Right kidney (tissue), 9 donors: ENCODE data around the gene MYCBP2.
"Not testable (repeated sequence)": the region's sequence is repeated elsewhere in the genome, so short reads cannot be mapped to it uniquely, and the experiment has no call there.

Experiments
- DNase-seq: peaks from one replicate; pipeline ENCODE4 v3.0.0-alpha.2; 2016
- long read RNA-seq, 8 donors: transcript quantifications; one replicate each; lab custom pipeline, GENCODE V29; 2026

MYCBP2 gene, protein sequence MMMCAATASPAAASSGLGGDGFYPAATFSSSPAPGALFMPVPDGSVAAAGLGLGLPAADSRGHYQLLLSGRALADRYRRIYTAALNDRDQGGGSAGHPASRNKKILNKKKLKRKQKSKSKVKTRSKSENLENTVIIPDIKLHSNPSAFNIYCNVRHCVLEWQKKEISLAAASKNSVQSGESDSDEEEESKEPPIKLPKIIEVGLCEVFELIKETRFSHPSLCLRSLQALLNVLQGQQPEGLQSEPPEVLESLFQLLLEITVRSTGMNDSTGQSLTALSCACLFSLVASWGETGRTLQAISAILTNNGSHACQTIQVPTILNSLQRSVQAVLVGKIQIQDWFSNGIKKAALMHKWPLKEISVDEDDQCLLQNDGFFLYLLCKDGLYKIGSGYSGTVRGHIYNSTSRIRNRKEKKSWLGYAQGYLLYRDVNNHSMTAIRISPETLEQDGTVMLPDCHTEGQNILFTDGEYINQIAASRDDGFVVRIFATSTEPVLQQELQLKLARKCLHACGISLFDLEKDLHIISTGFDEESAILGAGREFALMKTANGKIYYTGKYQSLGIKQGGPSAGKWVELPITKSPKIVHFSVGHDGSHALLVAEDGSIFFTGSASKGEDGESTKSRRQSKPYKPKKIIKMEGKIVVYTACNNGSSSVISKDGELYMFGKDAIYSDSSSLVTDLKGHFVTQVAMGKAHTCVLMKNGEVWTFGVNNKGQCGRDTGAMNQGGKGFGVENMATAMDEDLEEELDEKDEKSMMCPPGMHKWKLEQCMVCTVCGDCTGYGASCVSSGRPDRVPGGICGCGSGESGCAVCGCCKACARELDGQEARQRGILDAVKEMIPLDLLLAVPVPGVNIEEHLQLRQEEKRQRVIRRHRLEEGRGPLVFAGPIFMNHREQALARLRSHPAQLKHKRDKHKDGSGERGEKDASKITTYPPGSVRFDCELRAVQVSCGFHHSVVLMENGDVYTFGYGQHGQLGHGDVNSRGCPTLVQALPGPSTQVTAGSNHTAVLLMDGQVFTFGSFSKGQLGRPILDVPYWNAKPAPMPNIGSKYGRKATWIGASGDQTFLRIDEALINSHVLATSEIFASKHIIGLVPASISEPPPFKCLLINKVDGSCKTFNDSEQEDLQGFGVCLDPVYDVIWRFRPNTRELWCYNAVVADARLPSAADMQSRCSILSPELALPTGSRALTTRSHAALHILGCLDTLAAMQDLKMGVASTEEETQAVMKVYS (N-terminal part only)
- long read RNA-seq, donor 1, partial matches to known transcripts, result 5 of 5 reads
- long read RNA-seq, donor 1, other reads (novel, unspliced or antisense), result 0 of 5 reads
- long read RNA-seq, donor 2, result 0 reads
- long read RNA-seq, donor 3, result 0 reads
- long read RNA-seq, donor 4, partial matches to known transcripts, result 26 of 26 reads
- long read RNA-seq, donor 4, other reads (novel, unspliced or antisense), result 0 of 26 reads
- long read RNA-seq, donor 5, partial matches to known transcripts, result 7 of 7 reads
- long read RNA-seq, donor 5, other reads (novel, unspliced or antisense), result 0 of 7 reads
- long read RNA-seq, donor 6, result 0 reads
- long read RNA-seq, donor 7, partial matches to known transcripts, result 8 of 8 reads
- long read RNA-seq, donor 7, other reads (novel, unspliced or antisense), result 0 of 8 reads
- long read RNA-seq, donor 8, partial matches to known transcripts, result 5 of 5 reads
- long read RNA-seq, donor 8, other reads (novel, unspliced or antisense), result 0 of 5 reads

DNA sequence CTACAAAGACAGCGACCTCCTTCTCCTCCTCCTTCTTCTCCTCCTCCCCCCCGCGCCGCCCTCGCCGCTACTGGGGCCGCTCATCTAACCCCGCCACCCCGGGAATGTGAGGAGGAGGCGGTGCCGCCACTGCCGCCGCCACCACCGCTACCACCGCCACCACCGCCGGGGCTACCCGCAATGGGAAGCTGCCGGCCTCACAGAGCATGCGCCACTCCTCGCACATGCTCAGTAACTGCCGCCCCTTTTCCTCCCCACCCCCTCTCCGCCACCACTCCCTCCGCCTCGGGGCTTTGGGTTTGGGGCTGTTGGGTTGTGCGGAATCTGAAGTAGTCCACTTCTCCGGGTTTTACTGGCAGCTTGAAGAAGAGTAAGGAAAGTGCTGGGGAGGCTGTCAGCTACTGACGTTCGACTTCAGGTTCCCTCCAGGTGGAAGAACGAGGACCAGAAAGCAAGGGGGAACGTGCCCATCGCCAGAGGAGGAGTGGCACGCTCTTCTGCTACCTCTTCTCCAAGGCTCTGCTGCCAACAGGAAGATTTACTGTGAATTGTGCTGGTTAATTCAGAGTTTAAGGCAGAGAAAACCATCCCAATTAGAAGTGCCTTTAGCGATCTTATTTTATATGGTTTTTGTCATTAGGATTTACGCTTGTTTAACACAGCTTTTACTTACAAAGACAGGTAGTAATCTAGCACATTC, at the start of gene MYCBP2:
TSS of gene MYCBP2 (minus strand) at position 190 of the 700 bp plus-strand sequence. CDS start 319 bp downstream, outside the sequence.
- no peak for DNase-seq

DNA sequence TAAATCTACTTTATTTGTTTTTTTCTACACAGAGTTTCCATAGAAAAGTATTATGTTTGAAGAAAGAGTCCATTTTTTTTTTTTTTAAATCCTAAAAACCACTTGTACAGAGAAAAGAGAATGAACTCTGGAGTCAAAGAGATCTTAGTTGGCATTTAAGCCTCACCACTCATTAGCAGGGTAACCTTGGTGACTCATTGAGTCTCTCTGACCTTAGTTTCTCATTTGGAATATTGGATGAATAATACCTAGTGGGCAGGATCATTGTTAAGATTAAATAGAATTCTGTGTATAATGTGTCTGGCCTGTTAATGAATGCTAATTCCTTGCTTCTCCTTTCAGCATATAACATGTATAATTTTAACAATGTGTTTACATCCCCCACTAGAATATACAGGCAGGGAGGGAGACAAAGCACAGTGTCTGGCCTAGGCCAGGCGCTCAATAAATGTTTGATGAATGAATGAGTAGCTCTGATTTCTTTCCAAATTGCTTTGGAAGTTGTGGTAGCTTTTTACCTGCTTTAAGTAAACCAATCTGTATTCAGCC, 48.7 kb upstream of the MYCBP2 start:
- DNase-seq, result no peak

DNA sequence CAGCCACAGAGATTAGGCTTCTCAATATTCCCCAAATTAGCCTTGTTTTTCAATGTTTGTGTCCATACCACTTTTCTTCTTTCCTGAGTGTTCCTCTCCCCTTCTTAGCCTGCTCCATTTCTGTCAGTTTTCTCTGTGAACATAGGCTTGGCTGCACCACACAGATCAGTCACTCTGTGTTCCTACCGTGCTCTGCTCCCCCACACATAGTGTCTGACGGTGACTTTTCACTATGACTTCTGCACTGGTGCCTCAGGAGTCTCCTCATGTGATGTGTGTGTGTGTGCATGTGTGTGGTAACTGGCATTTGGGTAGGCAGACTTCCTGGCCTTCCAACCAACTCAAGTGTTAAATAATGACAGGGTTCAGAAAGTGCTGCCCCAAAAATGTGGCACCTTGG, 47.9 kb upstream of the MYCBP2 start:
- no peak for DNase-seq

DNA sequence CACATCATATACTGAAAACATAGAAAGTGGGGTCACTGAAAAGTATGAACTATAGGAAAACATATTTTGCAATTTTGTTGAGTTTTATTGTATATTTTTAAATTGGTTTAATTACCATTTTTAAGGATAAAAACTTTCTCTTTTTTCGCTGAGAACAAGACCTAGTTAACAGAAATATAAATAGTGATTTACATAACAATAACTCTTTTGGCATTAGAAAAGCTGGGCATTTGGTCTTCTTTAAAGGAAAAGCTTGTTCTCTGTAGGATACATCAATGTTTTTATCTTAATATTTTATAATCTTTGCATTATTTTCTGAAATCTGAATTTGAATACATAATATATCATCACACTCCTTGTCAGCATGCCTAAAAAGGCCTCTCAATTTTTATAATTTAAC, 47.4 kb upstream of the MYCBP2 start:
- no peak for DNase-seq

DNA sequence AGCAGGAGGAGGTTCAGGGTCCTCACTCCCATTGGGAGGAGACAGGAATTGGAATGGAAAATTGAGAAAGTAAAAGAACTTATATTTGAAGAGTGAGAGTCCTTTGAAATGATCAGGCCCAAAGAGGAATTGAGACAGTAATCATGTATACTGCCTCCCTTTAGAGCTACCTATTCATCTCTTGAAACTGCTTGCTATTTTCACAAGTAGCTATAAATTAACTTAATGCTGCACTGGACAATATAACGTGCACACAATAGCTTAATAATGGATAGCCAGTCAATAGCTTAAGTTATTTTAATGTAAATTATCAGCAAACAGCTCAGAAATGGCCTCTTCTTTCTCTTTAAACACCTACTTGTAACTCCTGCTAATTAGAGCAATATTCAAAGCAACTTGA, 46.6 kb upstream of the MYCBP2 start:
- no peak for DNase-seq

DNA sequence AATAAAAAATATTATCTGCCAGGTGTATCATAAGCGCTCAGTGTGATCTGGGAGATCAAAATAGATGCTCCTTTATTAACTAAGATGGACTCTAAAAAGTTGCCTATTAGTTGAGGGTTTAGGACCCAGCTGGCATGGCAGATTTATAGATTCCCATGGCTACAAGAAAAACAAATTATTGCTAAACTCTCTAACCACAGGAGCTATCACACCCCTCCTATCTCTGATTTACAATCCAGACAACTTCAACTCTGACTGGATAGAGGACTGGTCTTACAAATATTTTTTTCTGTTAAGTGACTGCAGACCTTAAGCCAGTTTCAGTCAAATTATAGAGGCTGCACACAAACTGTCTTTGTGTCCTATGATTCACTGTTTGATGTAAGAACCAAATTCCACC, 45.4 kb upstream of the MYCBP2 start:
- DNase-seq, result no peak

DNA sequence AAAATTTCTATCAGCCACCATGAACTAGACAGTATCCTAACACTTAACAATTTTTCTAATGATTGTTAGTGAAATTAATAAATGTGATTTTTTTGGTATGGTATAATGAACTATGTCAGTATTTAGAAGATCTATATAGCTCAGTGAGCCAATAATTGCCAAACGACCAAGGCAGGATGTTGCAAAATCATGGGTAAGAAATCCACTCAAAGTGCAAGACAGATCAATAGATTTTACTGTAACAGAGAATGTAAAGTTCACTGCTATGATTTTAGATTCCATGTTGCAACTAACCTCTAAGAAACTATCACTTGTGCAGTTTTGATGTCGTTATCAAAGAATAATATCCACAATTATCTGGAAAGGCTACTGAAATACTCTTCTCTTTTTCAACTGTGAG, 44.0 kb upstream of the MYCBP2 start:
- DNase-seq, result no peak

DNA sequence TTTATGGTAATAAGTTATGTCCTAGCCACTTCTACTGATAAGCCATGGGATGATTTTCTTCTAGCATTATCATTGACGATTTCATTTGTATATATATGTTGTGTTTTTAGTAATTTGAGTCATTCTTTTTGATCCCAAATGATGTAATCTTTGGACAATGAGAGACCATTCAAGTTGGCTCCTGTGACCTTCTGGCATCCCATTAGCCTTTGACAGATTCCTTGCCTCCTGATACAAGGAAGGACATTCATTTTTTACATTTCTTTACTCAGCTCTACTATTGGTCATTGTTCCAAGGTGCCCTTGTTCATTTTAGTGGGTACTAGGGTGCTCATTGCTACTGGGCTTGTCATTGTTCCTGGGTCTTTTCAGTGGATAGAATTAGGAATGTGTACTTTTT, 35.3 kb upstream of the MYCBP2 start:
- no peak for DNase-seq

DNA sequence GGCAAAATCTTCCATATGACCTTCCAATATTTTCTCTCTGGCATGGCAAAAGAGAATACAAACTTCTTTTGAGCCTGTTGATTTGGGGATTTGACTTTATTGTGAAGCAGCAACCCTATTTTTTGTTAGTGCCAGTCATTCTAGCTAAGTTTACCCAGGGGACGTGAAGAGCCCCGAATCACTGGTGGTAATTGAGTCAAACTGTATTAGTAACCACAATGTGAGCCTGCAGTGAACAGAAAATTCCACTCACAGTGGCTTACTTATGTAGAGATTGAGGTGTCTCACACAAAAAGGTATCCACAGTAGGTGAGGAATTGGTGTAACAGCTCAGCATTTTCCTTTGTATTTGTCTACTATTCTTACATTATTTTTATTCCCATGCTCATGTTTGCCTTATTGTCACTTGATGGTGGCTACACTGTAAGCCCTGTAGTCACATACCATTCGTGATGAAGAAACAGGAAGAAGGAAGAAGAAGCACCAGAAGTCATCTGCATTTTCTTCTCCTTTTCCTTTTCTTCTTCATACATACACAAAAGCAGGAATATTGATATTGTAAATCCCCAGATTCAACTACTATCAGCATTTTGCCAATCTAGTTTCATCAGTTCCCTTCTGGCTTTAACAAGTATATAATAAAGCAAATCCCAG, 33.3 kb upstream of the MYCBP2 start:
- no peak for DNase-seq

DNA sequence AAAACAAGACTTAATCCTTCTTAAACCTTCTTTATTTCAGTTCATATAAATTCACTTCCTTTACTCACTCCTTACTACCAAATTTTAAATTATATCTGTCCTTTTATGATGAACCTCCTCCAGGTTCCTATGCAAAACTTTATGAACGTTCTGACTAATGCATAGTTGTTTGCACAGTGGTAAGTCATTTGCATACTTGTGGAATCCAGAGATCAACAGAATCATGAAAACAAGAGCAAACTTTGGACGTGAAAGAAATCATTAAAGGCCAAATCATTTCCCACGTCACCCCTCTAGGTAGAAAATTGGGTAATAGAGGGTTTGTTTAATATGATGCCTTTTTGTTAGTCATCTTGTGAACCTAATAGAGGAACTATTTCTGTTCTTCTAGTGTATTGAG, 32.3 kb upstream of the MYCBP2 start:
- no peak for DNase-seq

DNA sequence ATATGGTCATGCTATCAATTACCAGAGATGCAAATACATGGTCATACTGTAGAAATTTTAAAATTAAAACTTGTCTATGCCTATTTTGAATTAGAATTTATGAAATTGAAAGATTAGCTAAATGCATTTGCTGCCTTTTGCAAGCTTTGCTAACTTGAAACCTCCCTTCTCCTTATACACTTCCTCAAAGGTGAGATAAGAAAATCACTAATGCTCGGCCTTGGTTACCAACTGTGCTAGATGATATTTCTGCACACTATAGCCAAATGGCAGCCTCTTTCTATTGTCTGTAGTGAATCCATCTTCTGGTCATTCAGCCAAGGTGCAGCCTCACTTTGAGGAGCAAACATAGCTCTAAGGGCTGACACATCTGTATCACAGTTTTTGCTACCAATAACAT, 31.1 kb upstream of the MYCBP2 start:
- DNase-seq, result no peak

DNA sequence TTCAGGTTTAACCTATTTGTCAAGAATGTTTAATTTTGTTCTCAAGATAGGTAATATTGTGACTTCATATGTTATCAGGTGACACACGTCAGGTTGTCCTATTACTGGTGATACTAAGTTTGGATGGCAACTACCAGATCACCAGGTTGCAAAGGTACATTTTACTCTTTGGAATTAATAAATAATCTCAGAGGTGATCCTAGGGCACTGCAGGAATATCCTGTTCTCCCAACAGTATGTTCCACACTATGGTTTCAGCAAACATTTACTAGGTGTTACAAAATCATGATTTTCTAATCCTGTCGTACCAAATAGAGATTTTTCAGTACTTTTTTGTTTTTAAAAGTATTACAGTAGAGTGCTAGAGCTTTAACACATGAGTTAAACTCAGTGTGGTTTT, 29.3 kb upstream of the MYCBP2 start:
- DNase-seq, result no peak

DNA sequence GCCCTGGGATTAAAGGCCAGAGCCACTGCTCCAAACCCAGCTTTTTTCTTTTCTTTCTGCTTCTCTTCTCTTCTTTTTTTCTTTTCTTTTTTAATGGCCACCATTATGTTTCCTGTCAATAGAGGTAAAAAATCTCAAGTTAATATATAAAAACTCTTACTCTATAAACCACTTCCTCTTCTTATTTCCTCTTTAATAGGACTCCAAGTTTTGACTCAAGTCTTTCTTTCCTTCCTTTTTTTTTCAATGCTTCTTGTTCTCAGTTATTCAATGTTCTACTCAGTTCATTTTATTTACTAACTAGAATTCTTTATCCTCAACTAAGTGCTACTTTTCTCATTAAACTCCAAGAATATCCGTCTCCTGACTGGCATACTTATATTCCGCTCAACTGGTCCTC, 27.1 kb upstream of the MYCBP2 start:
- DNase-seq, result no peak

DNA sequence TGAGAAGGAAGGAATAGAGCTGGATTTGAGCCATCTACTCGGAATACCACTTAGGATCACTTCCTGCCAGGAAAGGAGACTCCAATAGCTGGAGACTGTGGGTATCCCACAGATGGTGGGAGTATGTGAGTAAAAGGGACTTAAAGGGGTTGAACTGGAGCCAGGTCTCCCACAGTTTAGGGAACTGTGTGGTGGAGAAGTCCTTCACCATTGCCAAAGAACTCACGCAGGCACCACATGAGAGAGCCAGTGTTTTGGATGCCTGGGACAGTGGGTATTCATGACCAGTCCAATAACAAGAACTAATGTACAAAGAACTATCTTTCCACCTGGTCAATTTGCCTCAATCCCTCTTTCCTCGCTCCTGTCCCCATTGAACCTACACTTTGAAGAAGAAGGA, 24.4 kb upstream of the MYCBP2 start:
- no peak for DNase-seq

DNA sequence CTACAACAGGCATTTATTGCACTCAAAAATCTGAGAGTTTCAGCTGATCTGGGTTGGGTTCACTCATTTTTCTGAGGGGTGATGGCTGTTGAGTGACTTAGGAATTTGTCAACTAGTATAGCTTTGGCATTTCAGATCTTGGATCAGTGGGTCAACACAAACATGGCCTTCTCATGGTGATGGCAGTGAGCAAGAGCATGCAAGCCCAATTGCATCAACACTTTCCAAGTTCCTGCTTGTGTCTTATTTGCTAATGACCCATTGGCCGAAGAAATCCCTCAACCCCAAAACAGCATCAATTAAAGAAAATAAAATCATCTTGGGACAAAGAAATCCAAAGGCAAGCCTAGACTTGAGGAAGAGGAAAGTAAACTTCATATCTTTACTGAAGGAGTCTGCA, 23.9 kb upstream of the MYCBP2 start:
- no peak for DNase-seq

DNA sequence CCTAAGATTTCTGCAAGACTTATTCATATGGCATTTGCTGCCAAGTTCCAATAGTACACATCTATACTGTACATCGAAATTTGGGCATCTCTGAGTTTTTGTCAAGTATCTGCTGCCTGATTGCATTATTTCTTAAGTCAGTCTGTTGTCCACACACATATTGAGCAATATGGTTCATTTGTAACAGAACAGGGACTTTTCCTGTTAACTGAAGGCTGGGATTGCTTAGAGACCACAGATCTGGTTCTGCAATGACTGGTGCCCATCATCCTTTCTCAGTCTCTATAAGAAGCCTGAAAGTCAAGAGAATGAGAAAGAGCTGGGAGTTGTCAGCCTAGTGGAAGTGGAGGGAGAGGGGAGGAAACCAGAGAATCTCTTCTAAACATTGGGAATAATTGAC, 22.5 kb upstream of the MYCBP2 start:
- no peak for DNase-seq

DNA sequence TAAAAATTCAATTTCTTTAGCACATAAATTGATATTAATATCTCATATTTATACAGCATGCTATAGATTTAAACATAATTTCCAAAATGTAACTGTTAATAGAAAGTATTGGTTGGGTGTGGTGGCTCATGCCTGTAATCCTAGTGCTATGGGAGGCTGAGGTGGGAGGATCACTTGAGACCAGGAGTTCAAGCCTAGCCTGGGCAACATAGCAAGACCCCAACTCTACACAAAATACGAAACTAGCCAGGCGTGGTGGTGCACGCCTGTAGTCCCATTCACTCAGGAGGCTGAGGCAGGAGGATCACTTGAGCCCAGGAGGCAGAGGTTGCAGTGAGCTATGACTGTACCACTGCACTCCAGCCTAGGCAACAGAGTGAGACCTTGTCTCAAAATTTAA, 20.5 kb upstream of the MYCBP2 start:
- not testable (repeated sequence) for DNase-seq

DNA sequence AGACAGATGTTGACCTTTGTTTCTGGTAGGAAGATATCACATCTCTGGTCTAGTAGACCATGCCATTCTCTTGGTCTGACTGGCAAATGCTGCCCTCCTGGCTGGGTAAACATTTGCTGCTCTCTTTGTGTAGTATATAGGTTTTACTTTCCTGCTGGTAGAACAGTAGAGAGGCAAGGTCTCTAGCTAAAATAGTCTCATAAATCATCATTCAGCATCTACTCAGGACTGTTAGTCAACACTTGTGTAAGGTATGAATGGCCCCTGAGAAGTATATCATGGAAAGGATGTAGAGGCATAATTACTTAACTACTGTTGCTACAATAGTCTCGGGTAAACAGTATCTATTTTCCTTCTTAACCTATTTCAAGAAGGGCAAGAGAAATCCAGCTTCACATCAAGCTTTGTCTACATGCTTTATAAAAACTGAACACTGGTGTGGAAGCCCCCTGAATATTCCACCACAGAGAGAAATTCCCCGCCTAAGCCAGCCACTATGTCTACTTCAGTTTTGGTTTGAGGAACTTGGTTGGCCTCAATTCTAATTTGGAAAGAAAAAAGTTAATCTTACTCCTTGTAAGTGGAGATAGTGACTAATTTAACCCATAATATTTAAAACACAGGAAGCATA, 18.4 kb upstream of the MYCBP2 start:
- DNase-seq, result no peak

DNA sequence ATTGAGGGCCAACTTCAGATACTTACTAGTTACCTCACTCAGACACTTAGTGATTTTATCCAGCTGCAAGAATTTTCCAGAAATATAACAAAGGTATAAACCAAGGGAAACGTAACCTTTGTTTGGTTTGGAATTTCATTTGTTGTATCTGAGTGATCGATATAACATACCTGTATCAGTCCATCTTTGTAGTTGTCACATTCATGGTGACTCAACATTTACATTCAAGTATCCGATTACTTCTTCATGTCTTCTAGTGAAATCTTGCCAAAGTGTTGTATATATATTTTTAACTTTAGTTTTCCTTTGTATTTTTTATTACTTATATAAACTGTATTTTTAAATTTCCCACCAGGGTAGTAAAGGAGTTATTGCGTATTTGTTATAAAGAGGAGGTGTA, 16.9 kb upstream of the MYCBP2 start:
- DNase-seq, result no peak

DNA sequence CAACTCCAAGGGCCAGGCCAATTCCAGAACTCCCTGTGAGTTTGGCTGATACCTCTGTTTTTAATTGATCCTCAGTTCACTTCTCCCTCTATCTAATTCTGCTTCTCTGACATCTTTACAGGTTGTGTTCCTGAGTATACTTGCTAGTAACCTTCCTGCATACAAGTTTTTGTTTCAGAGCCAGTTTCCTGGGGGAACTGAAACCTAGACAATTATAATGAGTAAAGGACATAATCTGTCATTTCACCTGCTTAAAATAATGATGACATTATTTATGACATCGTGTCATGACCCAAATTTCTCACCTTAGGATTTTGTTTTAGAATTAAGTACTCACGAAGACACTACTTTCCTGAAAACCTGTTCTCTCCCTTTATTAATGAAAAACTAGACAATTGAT, 12.5 kb upstream of the MYCBP2 start:
- no peak for DNase-seq
